Keratinocyte (primary cell): ENCODE data around the gene CRAMP1. TPM values are rescaled to one million over a fixed set of nuclear protein-coding genes. Genes with fewer than 3 reads are reported as not detected.

ENCODE experiments used
- DNase-seq: peaks from one replicate; pipeline ENCODE4 v3.0.0-alpha.2; 2011; ENCODE audit warnings: low read depth, missing footprints, low spot score
- FAIRE-seq: peaks from 2 replicates; lab custom pipeline; 2011; peaks lifted over from hg19 to GRCh38; lab: Jason Lieb, UNC
- H2AFZ ChIP-seq: 2 replicates; pipeline ENCODE4 v1.6.0; 2012; ENCODE audit warnings: low read length, control low read depth, inconsistent platforms; ENCODE audit not compliant: control insufficient read depth
- H3K27ac ChIP-seq: 2 replicates; pipeline ENCODE4 v1.5.1; 2011; ENCODE audit warnings: low read length; ENCODE audit not compliant: control insufficient read depth, insufficient read depth
- H3K27me3 ChIP-seq: 3 replicates; pipeline ENCODE4 v1.6.0; 2011; ENCODE audit warnings: low read length; ENCODE audit not compliant: control insufficient read depth, insufficient read depth; ENCODE audit errors: extremely low read depth
- H3K36me3 ChIP-seq, 2 experiments: 2 replicates in 1 of 2; 3 replicates in 1 of 2; pipeline ENCODE4 v1.5.1; 2011; ENCODE audit warnings: low read length in 2 of 2, mild to moderate bottlenecking in 1 of 2; ENCODE audit not compliant: control insufficient read depth in 2 of 2, insufficient read depth in 2 of 2; ENCODE audit errors: extremely low read depth in 1 of 2
- H3K4me1 ChIP-seq: 3 replicates; pipeline ENCODE4 v1.5.1; 2011; ENCODE audit warnings: low read length; ENCODE audit not compliant: control insufficient read depth, insufficient read depth; ENCODE audit errors: extremely low read depth
- H3K4me2 ChIP-seq: 3 replicates; pipeline ENCODE4 v1.6.0; 2011; ENCODE audit warnings: low read depth, low read length; ENCODE audit not compliant: control insufficient read depth, insufficient read depth; ENCODE audit errors: extremely low read depth
- H3K4me3 ChIP-seq, 3 experiments: fragments of 200-600 bp in 1 of 3; sonication (generic) in 1 of 3; 2 replicates in 2 of 3; 3 replicates in 1 of 3; pipeline ENCODE4 v1.5.1; 2011 to 2016; ENCODE audit warnings: low read length in 3 of 3, mild to moderate bottlenecking in 3 of 3, control low read depth in 2 of 3, inconsistent platforms in 1 of 3, low read depth in 1 of 3, mixed read lengths in 1 of 3, mixed run types in 1 of 3, moderate library complexity in 1 of 3; ENCODE audit not compliant: control insufficient read depth in 2 of 3, insufficient read depth in 2 of 3; ENCODE audit errors: extremely low read depth in 1 of 3
- H3K79me2 ChIP-seq: 2 replicates; pipeline ENCODE4 v1.6.0; 2012; ENCODE audit warnings: low read length; ENCODE audit not compliant: control insufficient read depth, insufficient read depth
- H3K9ac ChIP-seq: 3 replicates; pipeline ENCODE4 v1.6.0; 2011; ENCODE audit warnings: low read length; ENCODE audit not compliant: control insufficient read depth, insufficient read depth; ENCODE audit errors: extremely low read depth
- H3K9me1 ChIP-seq: 3 replicates; pipeline ENCODE4 v1.6.0; 2011; ENCODE audit warnings: low read length; ENCODE audit not compliant: control insufficient read depth, insufficient read depth; ENCODE audit errors: extremely low read depth
- H3K9me3 ChIP-seq: 2 replicates; pipeline ENCODE4 v1.5.1; 2012; ENCODE audit warnings: low read depth, low read length; ENCODE audit not compliant: control insufficient read depth
- H4K20me1 ChIP-seq: 3 replicates; pipeline ENCODE4 v1.6.0; 2011; ENCODE audit warnings: low read length; ENCODE audit not compliant: control insufficient read depth, insufficient read depth; ENCODE audit errors: extremely low read depth
- EZH2 ChIP-seq: IDR thresholded peaks from one replicate; pipeline ENCODE4 v1.6.1; 2012; ENCODE audit warnings: inconsistent platforms, mild to moderate bottlenecking, low read length, moderate library complexity
- dilution Hi-C: fragments of 300-500 bp; cut with MboI; formaldehyde crosslinking; loops from one replicate; pipeline ENCODE4 v1.7.0; 2020; ENCODE audit warnings: low sequenced_read_pairs; ENCODE audit not compliant: extremely low pct_ligation_motif_present
- polyA plus RNA-seq, 5 experiments: library from polyadenylated mRNA; depleted of rRNA in 3 of 5; stranded (reverse) in 3 of 5; stranded (forward) in 1 of 5; unstranded in 1 of 5; fragments of >200 nt; gene quantifications; 1 replicate in 1 of 5; 2 replicates in 3 of 5; 3 replicates in 1 of 5; pipeline versions ENCODE4 v1.2.1 to v1.2.3, GENCODE V29; 2011 to 2012; ENCODE audit warnings: missing spikeins in 2 of 5, low read depth in 1 of 5, low replicate concordance in 1 of 5
- TF ChIP-seq, protein P1 (sequence below), 3 experiments: IDR thresholded peaks in 1 of 3; conservative IDR thresholded peaks in 1 of 3; optimal IDR thresholded peaks in 1 of 3; 2 replicates in 2 of 3; 3 replicates in 1 of 3; pipeline versions ENCODE3 to v1.5.1; 2011; ENCODE audit warnings: low read length in 3 of 3, mild to moderate bottlenecking in 3 of 3, moderate library complexity in 2 of 3, control low read depth in 1 of 3, inconsistent platforms in 1 of 3; ENCODE audit not compliant: insufficient read depth in 2 of 3; ENCODE audit errors: extremely low read depth in 1 of 3

Gene CRAMP1
- polyA plus RNA-seq, 1 donor (not counting 4 experiments of a cell fraction or from before 2014, with no cell fraction given), result 6.5 TPM

DNA sequence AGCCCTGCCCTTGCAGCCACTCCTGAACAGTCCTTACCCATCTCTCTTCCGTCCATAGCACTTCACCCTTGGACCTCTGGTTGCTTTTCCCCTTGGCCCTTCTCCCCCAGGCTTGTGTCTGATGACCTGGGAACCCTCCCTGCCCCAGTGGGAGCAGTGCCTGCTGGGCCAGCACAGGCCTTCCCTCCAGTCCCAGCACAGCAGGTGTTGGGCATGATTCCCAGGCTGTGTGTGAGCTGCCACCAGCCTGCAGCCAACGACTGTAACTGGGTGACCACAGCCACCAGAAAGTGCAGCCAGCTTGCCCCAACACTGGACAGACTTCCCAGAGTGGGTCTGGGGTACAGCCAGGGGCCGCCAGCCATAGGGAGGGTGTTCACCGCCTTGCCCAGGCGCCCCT lies 30.0 kb downstream of the CRAMP1 start:
- Histone ChIP-seq H3K9me1 (no peaks in the 10 kb centered on the region), H4K20me1 (peaks cover 10% of the 10 kb centered on the region), H3K4me1 (peaks cover 11% of the 10 kb centered on the region), H3K9me3 (no peaks in the 10 kb centered on the region), H3K27ac (no peak overlapping the region), H3K36me3 (peaks cover 30 to 32% of the 10 kb centered on the region in 2 experiments), H3K4me2 (no peak overlapping the region), H3K9ac (no peak overlapping the region), H3K4me3 (no peak overlapping the region), H3K79me2 (peaks cover 3% of the 10 kb centered on the region), H2AFZ (no peak overlapping the region), H3K27me3 (no peaks in the 10 kb centered on the region)
- FAIRE-seq (no peak), DNase-seq (no peak)
- TF ChIP-seq, protein P1, sequence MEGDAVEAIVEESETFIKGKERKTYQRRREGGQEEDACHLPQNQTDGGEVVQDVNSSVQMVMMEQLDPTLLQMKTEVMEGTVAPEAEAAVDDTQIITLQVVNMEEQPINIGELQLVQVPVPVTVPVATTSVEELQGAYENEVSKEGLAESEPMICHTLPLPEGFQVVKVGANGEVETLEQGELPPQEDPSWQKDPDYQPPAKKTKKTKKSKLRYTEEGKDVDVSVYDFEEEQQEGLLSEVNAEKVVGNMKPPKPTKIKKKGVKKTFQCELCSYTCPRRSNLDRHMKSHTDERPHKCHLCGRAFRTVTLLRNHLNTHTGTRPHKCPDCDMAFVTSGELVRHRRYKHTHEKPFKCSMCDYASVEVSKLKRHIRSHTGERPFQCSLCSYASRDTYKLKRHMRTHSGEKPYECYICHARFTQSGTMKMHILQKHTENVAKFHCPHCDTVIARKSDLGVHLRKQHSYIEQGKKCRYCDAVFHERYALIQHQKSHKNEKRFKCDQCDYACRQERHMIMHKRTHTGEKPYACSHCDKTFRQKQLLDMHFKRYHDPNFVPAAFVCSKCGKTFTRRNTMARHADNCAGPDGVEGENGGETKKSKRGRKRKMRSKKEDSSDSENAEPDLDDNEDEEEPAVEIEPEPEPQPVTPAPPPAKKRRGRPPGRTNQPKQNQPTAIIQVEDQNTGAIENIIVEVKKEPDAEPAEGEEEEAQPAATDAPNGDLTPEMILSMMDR (optimal IDR thresholded peaks at IDR 0.05 in 1 of 3, IDR thresholded peaks at IDR 0.05 in 1 of 3, conservative IDR thresholded peaks at IDR 0.05 in 1 of 3; ENCODE audit: extremely low read depth in 1 of 3, insufficient read depth in 2 of 3, low read length in 3 of 3), result no peak
- TF ChIP-seq EZH2, result no peak
- dilution Hi-C loops, result no loop called here

DNA sequence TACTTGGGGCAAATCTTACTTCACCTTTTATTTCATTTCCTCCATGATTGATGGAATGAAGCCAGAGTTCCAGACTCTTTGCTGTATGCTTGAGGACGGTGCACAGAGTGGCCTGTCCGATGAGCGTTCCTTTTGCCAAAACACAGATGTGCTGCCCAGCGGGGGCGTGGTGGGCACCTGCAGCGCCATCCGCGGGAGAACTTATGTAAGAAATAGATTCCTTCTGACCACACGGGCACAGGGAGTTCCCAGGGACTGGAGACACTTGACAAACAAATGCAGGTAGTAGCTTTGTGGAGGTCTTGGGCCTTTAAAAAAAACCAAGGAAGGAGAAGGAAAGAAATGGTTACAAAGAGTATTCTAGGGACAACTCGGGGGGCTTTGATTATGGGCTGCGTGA lies 30.6 kb downstream of the CRAMP1 start:
- Histone ChIP-seq H3K9ac (no peak overlapping the region), H2AFZ (no peak overlapping the region), H3K36me3 (peaks cover 30 to 31% of the 10 kb centered on the region in 2 experiments), H3K9me1 (no peaks in the 10 kb centered on the region), H4K20me1 (peaks cover 10% of the 10 kb centered on the region), H3K4me2 (no peak overlapping the region), H3K4me1 (peaks cover 11% of the 10 kb centered on the region), H3K4me3 (no peak overlapping the region), H3K9me3 (no peaks in the 10 kb centered on the region), H3K27me3 (no peaks in the 10 kb centered on the region), H3K27ac (no peak overlapping the region), H3K79me2 (peaks cover 3% of the 10 kb centered on the region)
- FAIRE-seq, result no peak
- dilution Hi-C loops, result no loop called here
- TF ChIP-seq EZH2, result no peak
- TF ChIP-seq, protein P1 (optimal IDR thresholded peaks at IDR 0.05 in 1 of 3, IDR thresholded peaks at IDR 0.05 in 1 of 3, conservative IDR thresholded peaks at IDR 0.05 in 1 of 3; ENCODE audit: extremely low read depth in 1 of 3, insufficient read depth in 2 of 3, low read length in 3 of 3), result no peak
- no peak for DNase-seq
